Measurements from ENCODE around the gene PILRA.

Gene PILRA

DNA sequence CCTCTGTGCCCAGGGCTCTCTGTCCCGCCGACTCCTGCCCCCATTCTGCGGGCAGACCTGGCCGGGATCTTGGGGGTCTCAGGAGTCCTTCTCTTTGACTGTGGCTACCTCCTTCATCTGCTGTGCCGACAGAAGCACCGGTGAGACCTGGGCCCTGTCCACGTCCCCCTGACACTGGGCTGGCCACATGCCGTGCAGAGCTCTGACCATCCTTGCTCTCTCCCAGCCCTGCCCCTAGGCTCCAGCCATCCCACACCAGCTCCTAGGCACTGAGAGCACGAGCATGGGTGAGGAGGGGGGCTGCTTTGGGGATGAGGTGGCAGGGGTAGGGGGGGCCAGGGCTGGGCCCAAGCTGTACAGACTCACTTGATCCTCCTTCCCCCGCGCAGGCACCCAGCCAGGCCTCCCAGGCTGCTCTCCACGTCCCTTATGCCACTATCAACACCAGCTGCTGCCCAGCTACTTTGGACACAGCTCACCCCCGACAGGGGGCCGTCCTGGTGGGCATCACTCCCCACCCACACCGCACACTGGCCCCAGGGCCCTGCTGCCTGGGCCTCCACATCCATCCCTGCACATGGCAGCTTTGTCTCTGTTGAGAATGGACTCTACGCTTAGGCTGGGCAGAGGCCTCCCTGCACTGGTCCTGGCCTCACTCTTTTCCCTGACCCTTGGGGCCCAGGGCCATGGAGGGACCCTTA is 20.2 kb upstream of the PILRA start:
- H3K27me3 ChIP-seq (ENCODE audit: control insufficient read depth in 3 of 3, insufficient read depth in 3 of 3, low read depth in 1 of 3, low read length in 3 of 3), result no peaks in the 10 kb centered on the region
- peaks cover 0 to 2% of the 10 kb centered on the region in 2 donors for H3K9me3 ChIP-seq (replicated peaks in 1 of 2; ENCODE audit: control insufficient read depth in 2 of 2, insufficient read depth in 1 of 2, low read depth in 1 of 2, low read length in 2 of 2)
- no peak overlapping the region for H3K9ac ChIP-seq (ENCODE audit: low read depth, low read length, poor library complexity)
- WGBS, 2 donors (ENCODE audit: extremely low coverage in 2 of 2, insufficient read length in 2 of 2, insufficient replicate concordance in 1 of 2), result no CpG with 5 or more reads among the region's 16 CpGs
- H3K4me3 ChIP-seq (ENCODE audit: low read length in 2 of 2), result no peak overlapping the region
- H3K23ac ChIP-seq (ENCODE audit: low read depth, low read length, poor library complexity), result peak overlapping the region; percentile 73
- H4K8ac ChIP-seq (ENCODE audit: low read depth, low read length), result no peak overlapping the region
- H2AK5ac ChIP-seq (ENCODE audit: low read depth, low read length), result no peak overlapping the region
- no peak overlapping the region for H2BK120ac ChIP-seq (ENCODE audit: low read depth, low read length)
- H2AFZ ChIP-seq (ENCODE audit: low read length), result no peak overlapping the region
- no peaks in the 10 kb centered on the region for H3K4me1 ChIP-seq (ENCODE audit: control insufficient read depth in 2 of 2, insufficient read depth in 1 of 2, low read depth in 1 of 2, low read length in 2 of 2)
- H3K27ac ChIP-seq (replicated peaks; ENCODE audit: low read length), result no peak overlapping the region
- H3K14ac ChIP-seq (ENCODE audit: low read length), result peak overlapping the region; percentile 71
- H3K4ac ChIP-seq (ENCODE audit: low read length), result no peak overlapping the region
- H2BK15ac ChIP-seq (ENCODE audit: low read length), result no peak overlapping the region
- no peak overlapping the region for H2BK12ac ChIP-seq (ENCODE audit: low read length)
- no peak overlapping the region for H3K4me2 ChIP-seq (ENCODE audit: insufficient read depth, low read length, poor library complexity, severe bottlenecking)
- no peak overlapping the region for H4K91ac ChIP-seq (ENCODE audit: low read depth, low read length, poor library complexity)
- DNase-seq (ENCODE audit: low spot score), result no peak
- no peak overlapping the region for H2BK5ac ChIP-seq (ENCODE audit: low read length)
- H3K18ac ChIP-seq (ENCODE audit: low read length), result no peak overlapping the region
- peaks cover 49 to 89% of the 10 kb centered on the region in 2 donors for H3K36me3 ChIP-seq (replicated peaks in 1 of 2; ENCODE audit: control insufficient read depth in 2 of 2, insufficient read depth in 2 of 2, low read length in 2 of 2)
- H3K79me1 ChIP-seq (ENCODE audit: low read depth, low read length), result peaks cover 9% of the 10 kb centered on the region

DNA sequence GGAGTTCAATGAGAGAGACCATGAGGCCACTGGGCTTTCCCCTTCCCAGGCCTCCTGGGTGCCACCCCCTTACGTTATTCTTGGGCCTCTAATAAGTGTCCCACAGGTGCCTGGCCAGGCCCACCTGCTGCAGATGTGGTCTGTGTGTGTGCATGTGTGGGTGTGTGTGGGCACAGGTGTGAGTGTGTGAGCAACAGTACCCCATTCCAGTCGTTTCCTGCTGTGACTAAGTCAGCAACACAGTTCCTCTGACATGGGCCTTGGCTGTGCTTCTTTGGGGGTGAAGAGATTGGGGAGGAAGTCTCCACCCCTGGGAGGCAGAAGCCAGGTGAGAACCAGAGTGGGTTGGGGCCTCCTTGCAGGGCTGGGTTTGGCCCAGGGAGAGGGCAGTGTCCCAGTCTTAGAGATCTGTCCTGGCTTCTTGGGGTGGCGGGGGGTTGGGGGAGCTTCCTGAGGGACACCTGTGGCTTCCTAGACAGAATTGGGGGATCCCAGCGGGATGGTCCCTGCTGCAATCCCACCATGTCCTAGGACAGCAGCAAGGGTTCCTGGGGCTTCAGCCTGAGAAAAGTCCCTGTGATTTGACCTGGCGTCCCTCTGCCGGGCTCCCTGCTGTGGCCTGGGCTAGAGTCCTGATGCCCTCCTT is 19.5 kb upstream of the PILRA start:
- H2BK120ac ChIP-seq (ENCODE audit: low read depth, low read length), result no peak overlapping the region
- no peak overlapping the region for H3K4me3 ChIP-seq (ENCODE audit: low read length in 2 of 2)
- H3K23ac ChIP-seq (ENCODE audit: low read depth, low read length, poor library complexity), result no peak overlapping the region
- H4K8ac ChIP-seq (ENCODE audit: low read depth, low read length), result no peak overlapping the region
- no peak overlapping the region for H2BK12ac ChIP-seq (ENCODE audit: low read length)
- no peak overlapping the region for H2AFZ ChIP-seq (ENCODE audit: low read length)
- H3K27ac ChIP-seq (replicated peaks; ENCODE audit: low read length), result no peak overlapping the region
- no peak for DNase-seq (ENCODE audit: low spot score)
- no peaks in the 10 kb centered on the region for H3K27me3 ChIP-seq (ENCODE audit: control insufficient read depth in 3 of 3, insufficient read depth in 3 of 3, low read depth in 1 of 3, low read length in 3 of 3)
- H3K4me1 ChIP-seq (ENCODE audit: control insufficient read depth in 2 of 2, insufficient read depth in 1 of 2, low read depth in 1 of 2, low read length in 2 of 2), result no peaks in the 10 kb centered on the region
- H3K79me1 ChIP-seq (ENCODE audit: low read depth, low read length), result peaks cover 9% of the 10 kb centered on the region
- peaks cover 0 to 2% of the 10 kb centered on the region in 2 donors for H3K9me3 ChIP-seq (replicated peaks in 1 of 2; ENCODE audit: control insufficient read depth in 2 of 2, insufficient read depth in 1 of 2, low read depth in 1 of 2, low read length in 2 of 2)
- H2AK5ac ChIP-seq (ENCODE audit: low read depth, low read length), result no peak overlapping the region
- no peak overlapping the region for H3K18ac ChIP-seq (ENCODE audit: low read length)
- H2BK5ac ChIP-seq (ENCODE audit: low read length), result no peak overlapping the region
- no peak overlapping the region for H2BK15ac ChIP-seq (ENCODE audit: low read length)
- no peak overlapping the region for H3K4me2 ChIP-seq (ENCODE audit: insufficient read depth, low read length, poor library complexity, severe bottlenecking)
- H3K9ac ChIP-seq (ENCODE audit: low read depth, low read length, poor library complexity), result no peak overlapping the region
- H4K91ac ChIP-seq (ENCODE audit: low read depth, low read length, poor library complexity), result no peak overlapping the region
- H3K36me3 ChIP-seq (replicated peaks in 1 of 2; ENCODE audit: control insufficient read depth in 2 of 2, insufficient read depth in 2 of 2, low read length in 2 of 2), result peaks cover 50 to 93% of the 10 kb centered on the region in 2 donors
- WGBS, 2 donors (ENCODE audit: extremely low coverage in 2 of 2, insufficient read length in 2 of 2, insufficient replicate concordance in 1 of 2), result no CpG with 5 or more reads among the region's 6 CpGs
- peak overlapping the region; percentile 71 for H3K14ac ChIP-seq (ENCODE audit: low read length)
- no peak overlapping the region for H3K4ac ChIP-seq (ENCODE audit: low read length)

DNA sequence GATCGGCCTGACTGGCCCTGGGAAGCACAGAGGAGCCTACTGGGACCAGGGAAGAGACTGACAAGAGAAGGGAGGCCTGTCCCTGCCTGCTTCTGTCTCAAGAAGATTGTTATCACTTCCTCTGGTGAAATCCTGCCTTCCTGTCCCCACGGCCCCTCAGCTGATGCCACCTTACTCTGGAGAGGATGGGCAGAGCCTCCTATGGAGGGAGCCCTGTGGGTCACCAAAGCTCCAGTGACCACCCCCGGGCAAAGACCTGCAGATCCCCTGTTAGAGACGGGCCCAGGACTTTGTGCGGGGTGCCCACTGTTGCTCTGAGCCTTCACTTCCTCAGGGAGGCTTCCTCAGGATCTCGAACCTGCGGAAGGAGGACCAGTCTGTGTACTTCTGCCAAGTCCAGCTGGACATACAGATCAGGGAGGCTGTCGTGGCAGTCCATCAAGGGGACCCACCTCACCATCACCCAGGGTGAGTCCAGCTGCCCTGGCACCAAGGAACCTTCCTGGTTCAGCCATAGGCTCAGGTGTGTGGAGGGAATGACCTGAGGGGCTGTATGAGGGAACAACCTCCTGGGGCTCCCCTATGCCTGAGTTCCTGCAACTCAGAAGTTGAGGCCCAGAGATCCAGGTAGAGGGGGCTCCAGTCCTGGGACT is 16.7 kb upstream of the PILRA start:
- no peak overlapping the region for H2AK5ac ChIP-seq (ENCODE audit: low read depth, low read length)
- no peaks in the 10 kb centered on the region for H3K27me3 ChIP-seq (ENCODE audit: control insufficient read depth in 3 of 3, insufficient read depth in 3 of 3, low read depth in 1 of 3, low read length in 3 of 3)
- no peak overlapping the region for H3K23ac ChIP-seq (ENCODE audit: low read depth, low read length, poor library complexity)
- H3K4me3 ChIP-seq (ENCODE audit: low read length in 2 of 2), result no peak overlapping the region
- H3K36me3 ChIP-seq (replicated peaks in 1 of 2; ENCODE audit: control insufficient read depth in 2 of 2, insufficient read depth in 2 of 2, low read length in 2 of 2), result peaks cover 54 to 92% of the 10 kb centered on the region in 2 donors
- H2BK120ac ChIP-seq (ENCODE audit: low read depth, low read length), result no peak overlapping the region
- H3K79me1 ChIP-seq (ENCODE audit: low read depth, low read length), result peaks cover 7% of the 10 kb centered on the region
- H3K14ac ChIP-seq (ENCODE audit: low read length), result no peak overlapping the region
- no peaks in the 10 kb centered on the region for H3K4me1 ChIP-seq (ENCODE audit: control insufficient read depth in 2 of 2, insufficient read depth in 1 of 2, low read depth in 1 of 2, low read length in 2 of 2)
- no peak overlapping the region for H4K8ac ChIP-seq (ENCODE audit: low read depth, low read length)
- no peak overlapping the region for H3K4ac ChIP-seq (ENCODE audit: low read length)
- no peak overlapping the region for H3K4me2 ChIP-seq (ENCODE audit: insufficient read depth, low read length, poor library complexity, severe bottlenecking)
- no peaks in the 10 kb centered on the region for H3K9me3 ChIP-seq (replicated peaks in 1 of 2; ENCODE audit: control insufficient read depth in 2 of 2, insufficient read depth in 1 of 2, low read depth in 1 of 2, low read length in 2 of 2)
- no CpG with 5 or more reads among the region's 8 CpGs for WGBS, 2 donors (ENCODE audit: extremely low coverage in 2 of 2, insufficient read length in 2 of 2, insufficient replicate concordance in 1 of 2)
- no peak overlapping the region for H2BK12ac ChIP-seq (ENCODE audit: low read length)
- no peak overlapping the region for H2BK15ac ChIP-seq (ENCODE audit: low read length)
- no peak overlapping the region for H4K91ac ChIP-seq (ENCODE audit: low read depth, low read length, poor library complexity)
- H3K18ac ChIP-seq (ENCODE audit: low read length), result no peak overlapping the region
- DNase-seq (ENCODE audit: low spot score), result no peak
- no peak overlapping the region for H2AFZ ChIP-seq (ENCODE audit: low read length)
- no peak overlapping the region for H3K27ac ChIP-seq (replicated peaks; ENCODE audit: low read length)
- no peak overlapping the region for H2BK5ac ChIP-seq (ENCODE audit: low read length)
- no peak overlapping the region for H3K9ac ChIP-seq (ENCODE audit: low read depth, low read length, poor library complexity)

DNA sequence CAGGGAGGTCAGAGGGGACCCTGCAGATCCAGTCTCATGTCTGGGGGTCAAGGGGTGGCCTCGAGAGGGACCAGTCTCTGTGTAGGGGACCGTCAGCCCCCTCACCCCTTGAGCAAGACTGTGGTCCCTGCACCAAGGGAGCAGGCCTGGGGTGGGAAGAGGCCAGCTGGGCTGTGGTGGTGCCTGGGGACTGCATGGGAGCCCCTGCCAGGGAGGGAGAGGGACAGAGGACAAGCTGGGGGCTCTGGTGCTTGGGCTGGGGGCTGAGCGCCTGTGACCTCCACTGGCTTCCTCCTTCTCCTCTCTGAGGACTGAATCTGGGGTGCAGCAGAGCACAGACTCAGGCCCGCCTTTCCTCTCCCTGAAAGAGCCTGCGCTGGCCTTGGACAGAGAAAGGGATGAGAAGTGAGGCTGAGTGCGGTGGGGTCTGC is 16.1 kb upstream of the PILRA start:
- Histone ChIP-seq H3K4me3 (ENCODE audit: low read length in 2 of 2) (no peak overlapping the region), H3K14ac (ENCODE audit: low read length) (no peak overlapping the region), H2BK5ac (ENCODE audit: low read length) (no peak overlapping the region), H3K9ac (ENCODE audit: low read depth, low read length, poor library complexity) (no peak overlapping the region), H3K27ac (replicated peaks; ENCODE audit: low read length) (no peak overlapping the region), H4K8ac (ENCODE audit: low read depth, low read length) (no peak overlapping the region), H3K79me1 (ENCODE audit: low read depth, low read length) (peaks cover 7% of the 10 kb centered on the region), H3K4me1 (ENCODE audit: control insufficient read depth in 2 of 2, insufficient read depth in 1 of 2, low read depth in 1 of 2, low read length in 2 of 2) (no peaks in the 10 kb centered on the region), H3K9me3 (replicated peaks in 1 of 2; ENCODE audit: control insufficient read depth in 2 of 2, insufficient read depth in 1 of 2, low read depth in 1 of 2, low read length in 2 of 2) (no peaks in the 10 kb centered on the region), H2AK5ac (ENCODE audit: low read depth, low read length) (no peak overlapping the region), H3K27me3 (ENCODE audit: control insufficient read depth in 3 of 3, insufficient read depth in 3 of 3, low read depth in 1 of 3, low read length in 3 of 3) (no peaks in the 10 kb centered on the region), H4K91ac (ENCODE audit: low read depth, low read length, poor library complexity) (no peak overlapping the region), H2BK12ac (ENCODE audit: low read length) (no peak overlapping the region), H3K4me2 (ENCODE audit: insufficient read depth, low read length, poor library complexity, severe bottlenecking) (no peak overlapping the region), H2AFZ (ENCODE audit: low read length) (no peak overlapping the region), H2BK15ac (ENCODE audit: low read length) (no peak overlapping the region), H3K18ac (ENCODE audit: low read length) (no peak overlapping the region), H3K4ac (ENCODE audit: low read length) (no peak overlapping the region), H2BK120ac (ENCODE audit: low read depth, low read length) (no peak overlapping the region), H3K23ac (ENCODE audit: low read depth, low read length, poor library complexity) (no peak overlapping the region), H3K36me3 (replicated peaks in 1 of 2; ENCODE audit: control insufficient read depth in 2 of 2, insufficient read depth in 2 of 2, low read length in 2 of 2) (peaks cover 57 to 95% of the 10 kb centered on the region in 2 donors)
- no CpG with 5 or more reads among the region's 6 CpGs for WGBS, 2 donors (ENCODE audit: extremely low coverage in 2 of 2, insufficient read length in 2 of 2, insufficient replicate concordance in 1 of 2)
- no peak for DNase-seq (ENCODE audit: low spot score)
